Colonic mucosa (tissue), 4 donors: ENCODE data around the gene CDKN2AIP. TPM values are rescaled to one million over a fixed set of nuclear protein-coding genes. Genes with fewer than 3 reads are reported as not detected.

Source experiments
- DNase-seq: peaks from one replicate; pipeline ENCODE4 v3.0.0-alpha.2; 2020
- H3K27ac ChIP-seq: fragments of 200-600 bp; one replicate; pipeline ENCODE4 v1.8.0; 2021
- H3K27me3 ChIP-seq: fragments of 200-600 bp; one replicate; pipeline ENCODE4 v1.8.0; 2021
- H3K36me3 ChIP-seq: fragments of 200-600 bp; one replicate; pipeline ENCODE4 v1.8.0; 2021
- H3K4me1 ChIP-seq: fragments of 200-600 bp; one replicate; pipeline ENCODE4 v1.8.0; 2021; ENCODE audit warnings: mild to moderate bottlenecking
- H3K4me3 ChIP-seq: fragments of 200-600 bp; one replicate; pipeline ENCODE4 v1.8.0; 2021
- H3K9ac ChIP-seq, 2 donors: one replicate each; pipeline ENCODE4 v1.7.0; 2013; ENCODE audit warnings: control low read depth in 2 of 2, low read depth in 2 of 2, low read length in 2 of 2
- H3K9me3 ChIP-seq: fragments of 200-600 bp; one replicate; pipeline ENCODE4 v1.8.0; 2021
- intact Hi-C: fragments of 100-400 bp; cut with DNase I; formaldehyde crosslinking; loops from one replicate; pipeline ENCODE4 v1.14.1; 2022
- total RNA-seq, 2 donors: library from RNA; stranded (reverse); fragmentation: NEBNext Ultra II Directional in 1 of 2; extraction: Animal tissue kit (Norgen Biotek cat#: 25700) in 1 of 2; gene quantifications; one replicate each; pipeline ENCODE4 v1.2.1, GENCODE V29; 2021
- TF ChIP-seq, protein P1 (sequence below): fragments of 200-600 bp; IDR thresholded peaks from one replicate; pipeline ENCODE4 v1.8.0; 2022; ENCODE audit warnings: antibody characterized with exemption, mild to moderate bottlenecking
- donor health status: healthy.
- donor health status: DM: no; HTN: no; CAD: no.
- donor health status: DM: no; HTN: no; CAD: no.

Gene CDKN2AIP
- total RNA-seq, 2 donors from 2014 or later, result 17.5 to 23.5 TPM

DNA sequence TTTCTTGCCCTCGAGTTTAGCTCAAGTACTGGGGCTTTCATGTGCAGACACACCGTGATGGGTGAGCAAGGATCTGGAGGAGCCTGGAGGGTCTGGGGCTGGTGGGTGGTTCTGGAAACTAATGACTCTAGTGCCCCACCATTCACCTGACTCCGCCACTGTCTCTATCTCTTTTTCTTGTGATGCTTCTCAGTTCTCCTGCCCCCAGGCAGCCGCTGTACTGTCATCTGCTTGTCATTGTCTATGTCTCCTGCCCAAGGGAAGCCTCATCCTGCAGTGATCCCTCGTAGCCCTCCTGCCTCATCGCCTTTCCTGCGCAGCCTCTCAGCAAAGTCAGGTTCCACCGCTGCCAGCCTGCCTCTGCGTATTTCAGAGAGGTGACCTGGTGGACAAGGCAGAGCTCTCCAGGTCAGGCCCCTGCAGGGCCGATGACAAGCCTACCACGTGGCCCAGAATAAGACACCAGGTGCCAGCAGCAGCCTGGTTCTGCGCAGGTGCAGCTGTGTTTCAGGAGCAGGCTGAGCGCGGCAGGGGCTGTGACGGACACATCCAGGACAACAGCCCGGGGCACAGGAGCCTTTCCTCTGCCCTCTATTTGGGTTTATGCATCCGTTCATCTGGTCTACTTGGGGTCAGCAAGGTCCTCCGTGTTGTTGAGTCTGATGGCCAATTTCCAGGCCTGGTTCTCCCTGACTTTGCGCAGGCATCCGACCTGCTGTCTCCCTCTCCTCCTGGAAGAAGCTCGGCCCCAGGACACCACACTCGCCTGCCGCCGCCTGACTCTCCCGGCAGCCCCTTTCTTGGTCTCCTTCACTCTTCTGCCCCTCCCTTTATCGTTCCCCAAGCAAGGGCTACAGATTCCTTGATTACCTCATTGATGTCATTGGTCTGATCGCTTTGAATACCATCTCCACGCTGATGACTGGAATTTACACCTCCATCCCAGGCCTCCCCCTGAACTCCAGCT lies 30.9 kb upstream of the CDKN2AIP start:
- intact Hi-C loops, result no loop called here

DNA sequence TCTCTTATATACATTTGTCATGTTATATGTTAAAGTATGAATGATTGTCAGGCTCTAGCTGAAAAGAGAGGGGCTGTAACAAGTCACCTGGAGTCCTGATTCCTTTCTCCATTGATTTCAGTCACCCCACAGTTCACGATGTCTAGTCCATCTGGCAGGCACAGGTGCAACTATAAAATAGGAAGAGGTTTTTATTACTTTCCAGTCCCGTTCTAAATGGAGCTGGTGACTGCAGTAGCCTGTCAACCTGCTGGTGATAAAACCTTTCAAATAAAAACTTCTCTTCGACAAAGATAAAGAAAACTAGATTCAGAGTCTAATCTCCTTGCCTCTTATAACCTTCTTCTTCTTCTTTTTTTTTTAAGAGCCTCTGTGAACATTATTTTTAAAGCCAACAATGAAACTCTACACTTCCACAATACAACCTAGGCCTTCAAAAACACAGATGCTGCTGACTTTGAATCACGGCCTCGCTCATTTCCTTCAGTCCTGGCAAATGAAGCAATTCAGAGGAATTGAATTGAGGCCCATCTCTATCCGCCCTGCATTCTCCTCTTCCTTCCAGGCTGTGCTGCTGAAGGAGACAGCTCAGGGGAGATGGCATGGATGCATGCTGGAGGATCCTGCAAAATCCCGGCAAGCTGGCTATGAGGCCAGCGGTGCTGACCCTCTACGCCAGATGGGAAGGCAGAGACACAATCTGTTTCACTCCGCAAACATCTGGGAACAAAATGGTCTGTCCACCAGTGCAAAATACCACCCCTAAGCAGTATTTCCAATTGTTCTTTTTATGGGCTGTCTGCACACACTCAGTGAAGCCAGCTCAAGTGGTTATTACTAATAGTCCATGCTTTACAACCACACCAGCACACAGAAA lies 27.3 kb upstream of the CDKN2AIP start:
- intact Hi-C loops, result no loop called here

More for the DNA sequence above, 30.9 kb upstream of the CDKN2AIP start:
- H3K36me3 ChIP-seq, result no peaks in the 10 kb centered on the region
- no peaks in the 10 kb centered on the region for H3K9me3 ChIP-seq
- H3K27ac ChIP-seq, result no peak overlapping the region
- no peak overlapping the region for H3K4me3 ChIP-seq
- no peaks in the 10 kb centered on the region for H3K4me1 ChIP-seq
- H3K27me3 ChIP-seq, result no peaks in the 10 kb centered on the region
- no peak overlapping the region for H3K9ac ChIP-seq
- no peak for DNase-seq
- TF ChIP-seq, protein P1, sequence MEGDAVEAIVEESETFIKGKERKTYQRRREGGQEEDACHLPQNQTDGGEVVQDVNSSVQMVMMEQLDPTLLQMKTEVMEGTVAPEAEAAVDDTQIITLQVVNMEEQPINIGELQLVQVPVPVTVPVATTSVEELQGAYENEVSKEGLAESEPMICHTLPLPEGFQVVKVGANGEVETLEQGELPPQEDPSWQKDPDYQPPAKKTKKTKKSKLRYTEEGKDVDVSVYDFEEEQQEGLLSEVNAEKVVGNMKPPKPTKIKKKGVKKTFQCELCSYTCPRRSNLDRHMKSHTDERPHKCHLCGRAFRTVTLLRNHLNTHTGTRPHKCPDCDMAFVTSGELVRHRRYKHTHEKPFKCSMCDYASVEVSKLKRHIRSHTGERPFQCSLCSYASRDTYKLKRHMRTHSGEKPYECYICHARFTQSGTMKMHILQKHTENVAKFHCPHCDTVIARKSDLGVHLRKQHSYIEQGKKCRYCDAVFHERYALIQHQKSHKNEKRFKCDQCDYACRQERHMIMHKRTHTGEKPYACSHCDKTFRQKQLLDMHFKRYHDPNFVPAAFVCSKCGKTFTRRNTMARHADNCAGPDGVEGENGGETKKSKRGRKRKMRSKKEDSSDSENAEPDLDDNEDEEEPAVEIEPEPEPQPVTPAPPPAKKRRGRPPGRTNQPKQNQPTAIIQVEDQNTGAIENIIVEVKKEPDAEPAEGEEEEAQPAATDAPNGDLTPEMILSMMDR, result no peak

DNA sequence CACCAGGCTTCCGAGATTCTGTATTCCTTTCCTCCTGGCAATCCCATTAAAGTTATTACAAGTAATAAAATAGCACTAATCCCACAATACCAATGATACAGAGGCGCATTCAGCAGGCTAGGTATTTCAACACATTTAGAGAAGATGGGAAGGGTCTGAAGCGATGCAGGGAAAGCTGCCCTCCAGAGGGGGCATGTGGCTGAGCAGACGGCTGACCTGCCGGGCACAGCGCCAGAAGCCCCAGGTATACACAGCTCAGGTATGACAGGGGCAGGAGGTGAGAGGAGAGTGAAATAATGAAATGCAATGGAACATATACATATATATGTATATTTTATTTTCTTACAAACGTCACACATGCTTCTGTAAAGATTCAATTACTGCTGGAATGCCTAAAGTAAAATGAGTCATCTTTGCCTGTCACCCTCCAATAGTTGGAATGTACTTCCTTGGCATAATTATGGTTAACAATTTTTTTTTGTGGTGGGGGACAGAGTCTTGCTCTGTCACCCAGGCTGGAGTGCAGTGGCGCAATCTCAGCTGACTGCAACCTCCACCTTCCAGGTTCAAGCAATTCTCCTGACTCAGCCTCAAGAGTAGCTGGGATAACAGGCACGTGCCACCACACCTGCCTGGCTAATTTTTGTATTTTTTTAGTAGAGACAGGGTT lies 21.3 kb upstream of the CDKN2AIP start:
- no peak for DNase-seq
- Histone ChIP-seq H3K27me3 (no peaks in the 10 kb centered on the region), H3K27ac (no peak overlapping the region), H3K36me3 (no peaks in the 10 kb centered on the region), H3K9ac (no peak overlapping the region), H3K4me3 (no peak overlapping the region), H3K9me3 (no peaks in the 10 kb centered on the region), H3K4me1 (peaks cover 5% of the 10 kb centered on the region)
- intact Hi-C loops, result no loop called here
- TF ChIP-seq, protein P1, result no peak

More for the DNA sequence above, 27.3 kb upstream of the CDKN2AIP start:
- H3K27me3 ChIP-seq, result no peaks in the 10 kb centered on the region
- H3K4me3 ChIP-seq, result no peak overlapping the region
- no peaks in the 10 kb centered on the region for H3K36me3 ChIP-seq
- no peak for DNase-seq
- H3K4me1 ChIP-seq, result no peaks in the 10 kb centered on the region
- TF ChIP-seq, protein P1, result no peak
- H3K27ac ChIP-seq, result no peak overlapping the region
- H3K9ac ChIP-seq, result no peak overlapping the region
- no peaks in the 10 kb centered on the region for H3K9me3 ChIP-seq

DNA sequence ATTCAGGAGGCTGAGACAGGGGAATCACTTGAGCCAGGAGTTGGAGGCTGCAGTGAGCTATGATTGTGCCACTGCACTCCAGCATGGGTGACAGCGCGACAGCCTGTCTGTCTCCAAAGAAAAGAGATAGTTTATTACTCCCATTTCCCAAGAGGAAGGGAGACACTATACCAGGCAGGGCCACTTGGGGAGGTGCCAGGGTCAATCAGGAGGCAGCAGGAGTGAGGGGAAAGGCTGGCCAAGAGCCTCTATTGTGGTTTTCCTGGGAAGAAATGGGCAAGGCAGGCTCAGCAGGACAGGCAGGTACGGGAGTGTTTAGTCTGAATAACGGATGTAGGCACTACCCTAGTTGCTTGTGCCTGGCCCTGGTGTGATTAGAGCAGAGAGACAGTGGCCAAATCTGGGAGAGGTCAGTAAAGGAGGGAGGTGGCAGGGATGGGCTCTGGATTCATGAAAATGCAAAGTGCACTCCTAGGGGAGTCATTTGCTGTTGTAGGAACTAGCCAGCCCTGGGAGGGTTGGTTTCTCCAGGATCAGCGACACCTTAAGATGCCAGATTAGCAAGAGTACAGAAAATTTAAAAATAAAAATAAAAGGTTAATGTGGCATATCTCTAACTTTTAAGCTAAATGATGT lies 20.2 kb upstream of the CDKN2AIP start:
- TF ChIP-seq, protein P1, result no peak
- H3K9me3 ChIP-seq, result no peaks in the 10 kb centered on the region
- no peak overlapping the region for H3K27ac ChIP-seq
- no peaks in the 10 kb centered on the region for H3K27me3 ChIP-seq
- DNase-seq, result peak; percentile 75
- no peak overlapping the region for H3K9ac ChIP-seq
- no peak overlapping the region for H3K4me3 ChIP-seq
- intact Hi-C loops, result no loop called here
- no peaks in the 10 kb centered on the region for H3K36me3 ChIP-seq
- peaks cover 5% of the 10 kb centered on the region for H3K4me1 ChIP-seq
